IMR-90 (cell line): Measurements from ENCODE around the gene RYR2.

ENCODE experiments used
- MAFK ChIP-seq: IDR thresholded peaks from 2 replicates; pipeline ENCODE4 v1.6.1; 2012; ENCODE audit warnings: low read depth, low read length, improper control_type of control experiment
- MXI1 ChIP-seq: IDR thresholded peaks from 2 replicates; pipeline ENCODE4 v1.6.1; 2012; ENCODE audit warnings: low read depth, mild to moderate bottlenecking, low read length, moderate library complexity, borderline replicate concordance
- RAD21 ChIP-seq: IDR thresholded peaks from 2 replicates; pipeline ENCODE4 v1.6.1; 2012; ENCODE audit warnings: low read length, improper control_type of control experiment
- RFX5 ChIP-seq: IDR thresholded peaks from 2 replicates; pipeline ENCODE4 v1.8.0; 2012; ENCODE audit warnings: low read depth, mild to moderate bottlenecking, low read length, moderate library complexity
- SMC3 ChIP-seq: fragments of 150-350 bp; IDR thresholded peaks from 2 replicates; pipeline ENCODE4 v1.6.1; 2016; ENCODE audit warnings: low read depth, mild to moderate bottlenecking, antibody characterized with exemption, low read length, moderate library complexity
- TF ChIP-seq, protein P1 (sequence below): conservative IDR thresholded peaks from 2 replicates; pipeline ENCODE4 v1.5.1; 2012; ENCODE audit warnings: mild to moderate bottlenecking, low read depth, low read length, improper control_type of control experiment

- TF ChIP-seq, protein P1, sequence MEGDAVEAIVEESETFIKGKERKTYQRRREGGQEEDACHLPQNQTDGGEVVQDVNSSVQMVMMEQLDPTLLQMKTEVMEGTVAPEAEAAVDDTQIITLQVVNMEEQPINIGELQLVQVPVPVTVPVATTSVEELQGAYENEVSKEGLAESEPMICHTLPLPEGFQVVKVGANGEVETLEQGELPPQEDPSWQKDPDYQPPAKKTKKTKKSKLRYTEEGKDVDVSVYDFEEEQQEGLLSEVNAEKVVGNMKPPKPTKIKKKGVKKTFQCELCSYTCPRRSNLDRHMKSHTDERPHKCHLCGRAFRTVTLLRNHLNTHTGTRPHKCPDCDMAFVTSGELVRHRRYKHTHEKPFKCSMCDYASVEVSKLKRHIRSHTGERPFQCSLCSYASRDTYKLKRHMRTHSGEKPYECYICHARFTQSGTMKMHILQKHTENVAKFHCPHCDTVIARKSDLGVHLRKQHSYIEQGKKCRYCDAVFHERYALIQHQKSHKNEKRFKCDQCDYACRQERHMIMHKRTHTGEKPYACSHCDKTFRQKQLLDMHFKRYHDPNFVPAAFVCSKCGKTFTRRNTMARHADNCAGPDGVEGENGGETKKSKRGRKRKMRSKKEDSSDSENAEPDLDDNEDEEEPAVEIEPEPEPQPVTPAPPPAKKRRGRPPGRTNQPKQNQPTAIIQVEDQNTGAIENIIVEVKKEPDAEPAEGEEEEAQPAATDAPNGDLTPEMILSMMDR: no peak
- no peak for TF ChIP-seq RAD21
- no peak for TF ChIP-seq RFX5
- no peak for TF ChIP-seq MAFK
- no peak for TF ChIP-seq SMC3
- no peak for TF ChIP-seq MXI1
Measured at GRCh38 chr1:237398751-237399150, 356.8 kb downstream of the RYR2 start.
